Naive thymus-derived CD4-positive, alpha-beta T cell (primary cell): ENCODE results near the gene MAGEB10. TPM values are rescaled to one million over a fixed set of nuclear protein-coding genes. Genes with fewer than 3 reads are reported as not detected.

Source experiments
- ATAC-seq: fragments of 150-1000 bp; cut with Tn5 transposase; 2 replicates; pipeline ENCODE4 v1.10.0; 2021; ENCODE audit warnings: mild to moderate bottlenecking, moderate library complexity
- CTCF ChIA-PET: fragments of 350-600 bp; sonication (Branson Sonifier 250); formaldehyde crosslinking; loops from one replicate; lab custom pipeline; 2021; ENCODE audit warnings: antibody characterized with exemption; lab: Charles Lee
- POLR2A ChIA-PET: fragments of 350-600 bp; sonication (Branson Sonifier 250); formaldehyde crosslinking; loops from one replicate; lab custom pipeline; 2021; ENCODE audit warnings: antibody characterized with exemption, inconsistent platforms; lab: Charles Lee
- DNase-seq, 9 donors: peaks; one replicate each; pipeline versions ENCODE4 v3.0.0 to v3.0.0-alpha.2; 2020 to 2022; ENCODE audit warnings: mixed read lengths in 1 of 9
- H3K27ac ChIP-seq: one replicate; pipeline ENCODE4 v1.7.0; 2013; ENCODE audit warnings: mild to moderate bottlenecking, low read depth, low read length, moderate library complexity
- H3K27me3 ChIP-seq, 2 donors: one replicate each; pipeline ENCODE4 v1.7.0; 2013; ENCODE audit warnings: low read length in 2 of 2, mild to moderate bottlenecking in 2 of 2, moderate library complexity in 2 of 2; ENCODE audit not compliant: control insufficient read depth in 2 of 2, insufficient read depth in 2 of 2
- H3K36me3 ChIP-seq, 3 experiments: 1 replicate in 2 of 3; 2 replicates in 1 of 3; pipeline ENCODE4 v1.7.0; 2013; ENCODE audit warnings: low read length in 3 of 3, mild to moderate bottlenecking in 3 of 3, moderate library complexity in 1 of 3; ENCODE audit not compliant: insufficient read depth in 3 of 3, control insufficient read depth in 2 of 3
- H3K4me1 ChIP-seq, 2 donors: one replicate each; pipeline ENCODE4 v1.7.0; 2013; ENCODE audit warnings: low read length in 2 of 2, mild to moderate bottlenecking in 2 of 2, moderate library complexity in 1 of 2; ENCODE audit not compliant: control insufficient read depth in 2 of 2, insufficient read depth in 2 of 2
- H3K4me3 ChIP-seq: 2 replicates; pipeline ENCODE4 v1.7.0; 2013; ENCODE audit warnings: mild to moderate bottlenecking, low read length
- H3K9me3 ChIP-seq, 3 experiments: 1 replicate in 2 of 3; 2 replicates in 1 of 3; pipeline ENCODE4 v1.7.0; 2013; ENCODE audit warnings: low read length in 3 of 3; ENCODE audit not compliant: control insufficient read depth in 2 of 3
- H3K27ac Mint-ChIP-seq, 9 donors: one replicate each; pipeline ENCODE4 v1.8.0; 2020 to 2022; ENCODE audit warnings: mixed read lengths in 9 of 9, mild to moderate bottlenecking in 8 of 9, moderate library complexity in 5 of 9, inconsistent platforms in 2 of 9
- H3K27me3 Mint-ChIP-seq, 5 donors: one replicate each; pipeline ENCODE4 v1.8.0; 2021 to 2022; ENCODE audit warnings: mixed read lengths in 5 of 5, mild to moderate bottlenecking in 1 of 5
- H3K36me3 Mint-ChIP-seq, 5 donors: one replicate each; pipeline ENCODE4 v1.8.0; 2020 to 2022; ENCODE audit warnings: mixed read lengths in 5 of 5, mild to moderate bottlenecking in 3 of 5, inconsistent platforms in 1 of 5
- H3K4me1 Mint-ChIP-seq, 7 donors: one replicate each; pipeline ENCODE4 v1.8.0; 2020 to 2022; ENCODE audit warnings: mixed read lengths in 7 of 7, mild to moderate bottlenecking in 3 of 7, inconsistent platforms in 1 of 7
- H3K4me3 Mint-ChIP-seq, 10 donors: one replicate each; pipeline ENCODE4 v1.8.0; 2020 to 2022; ENCODE audit warnings: mild to moderate bottlenecking in 10 of 10, mixed read lengths in 10 of 10, moderate library complexity in 6 of 10, inconsistent platforms in 2 of 10
- H3K9me3 Mint-ChIP-seq, 11 donors: one replicate each; pipeline ENCODE4 v1.8.0; 2020 to 2022; ENCODE audit warnings: mixed read lengths in 11 of 11, mild to moderate bottlenecking in 4 of 11, inconsistent platforms in 1 of 11, moderate library complexity in 1 of 11
- intact Hi-C, 2 donors: fragments of 100-400 bp; cut with micrococcal nuclease; formaldehyde crosslinking; loops; one replicate each; pipeline ENCODE4 v1.15.1; 2023
- polyA plus RNA-seq, 2 donors: library from polyadenylated mRNA; unstranded; fragments of 300-500 nt; fragmentation: Illumina TruSeq; gene quantifications; one replicate each; pipeline ENCODE4 v1.2.3, GENCODE V29; 2021
- total RNA-seq, 6 experiments: library from RNA in 5 of 6; stranded (reverse) in 5 of 6; gene quantifications; 1 replicate in 5 of 6; 2 replicates in 1 of 6; pipeline ENCODE4 v1.2.3 and lab custom pipeline; 2021 to 2026

The MAGEB10 gene
- total and polyA plus RNA-seq, 7 experiments from 2014 or later = not detected

- no peaks in the 10 kb centered on the region for H3K4me1 ChIP-seq
- ChIA-PET POLR2A (no interaction called here), CTCF (no interaction called here)
- no peaks in the 10 kb centered on the region for H3K9me3 ChIP-seq
- H3K4me3 ChIP-seq = no peak overlapping the region
- no peak overlapping the region for H3K27ac Mint-ChIP-seq
- H3K4me3 Mint-ChIP-seq = no peak overlapping the region
- no peaks in the 10 kb centered on the region for H3K27me3 Mint-ChIP-seq
- no peaks in the 10 kb centered on the region for H3K27me3 ChIP-seq
- no peaks in the 10 kb centered on the region for H3K4me1 Mint-ChIP-seq
- intact Hi-C loops = no loop called here
- no peaks in the 10 kb centered on the region for H3K36me3 ChIP-seq
- no peak overlapping the region for H3K27ac ChIP-seq
- peaks cover 0 to 7% (median 2%) of the 10 kb centered on the region in 11 donors for H3K9me3 Mint-ChIP-seq
- ATAC-seq = no peak
- no peak for DNase-seq
- H3K36me3 Mint-ChIP-seq = no peaks in the 10 kb centered on the region
These were observed 56.0 kb downstream of the MAGEB10 start for GRCh38 chrX:27863809-27864208.

Other genes with a start within 250 kb of the MAGEB10 start
- gene DCAF8L2, start 217.6 kb upstream of the MAGEB10 start, total RNA-seq = not detected
- gene DCAF8L2, start 217.6 kb upstream of the MAGEB10 start, polyA plus RNA-seq = not detected
- not detected for gene DCAF8L1, start 173.5 kb downstream of the MAGEB10 start, total RNA-seq
- not detected for gene DCAF8L1, start 173.5 kb downstream of the MAGEB10 start, polyA plus RNA-seq